ENCODE data around the gene MLIP.

DNA sequence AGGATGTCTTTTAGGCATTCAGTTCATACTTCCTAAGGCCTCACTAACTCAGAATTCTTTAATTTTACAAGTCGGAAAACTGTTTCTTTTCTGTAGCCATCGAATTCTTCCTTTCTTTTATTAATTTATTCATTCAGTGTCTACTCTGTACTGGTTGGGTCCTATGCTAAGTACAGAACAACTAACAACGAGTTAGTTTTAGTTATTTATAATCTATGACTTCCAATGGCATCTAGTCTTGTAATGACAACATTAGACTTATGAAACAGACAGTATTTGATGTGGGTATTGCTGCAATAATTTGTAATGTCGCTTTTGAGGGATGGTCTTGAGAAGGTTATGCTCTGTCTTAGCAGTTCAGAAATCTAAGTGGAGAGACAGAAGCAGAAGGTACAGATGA lies 141.7 kb downstream of the MLIP start:
- no peak for TF ChIP-seq BRCA1 (IDR thresholded peaks at IDR 0.05; ENCODE audit: low read depth, low read length)
- TF ChIP-seq CTCF (IDR thresholded peaks at IDR 0.05; ENCODE audit: control extremely low read depth in 1 of 3, insufficient read depth in 1 of 3, low read depth in 1 of 3, low read length in 3 of 3): no peak
- TF ChIP-seq NRF1 (IDR thresholded peaks at IDR 0.05; ENCODE audit: low read depth, low read length): no peak
- TF ChIP-seq SIN3A (conservative IDR thresholded peaks at IDR 0.05 in 1 of 2, IDR thresholded peaks at IDR 0.05 in 1 of 2; ENCODE audit: low read depth in 1 of 2, low read length in 2 of 2): no peak
